ENCODE results near the gene KAZALD1.
A peak's percentile ranks its signal among the peaks of the same experiment; 100 is the strongest.

KAZALD1 gene

GRCh38 chr10:101035314-101035713 lies 26.5 kb upstream of the KAZALD1 start (continued):
- TF ChIP-seq ZNF223 (tag by site-specific recombination; IDR thresholded peaks at IDR 0.05) (no peak), ZNF837 (tag by site-specific recombination; IDR thresholded peaks at IDR 0.05) (no peak)

GRCh38 chr10:101035916-101036702 lies 25.7 kb upstream of the KAZALD1 start:
- Histone ChIP-seq H3K36me3 (ENCODE audit: control insufficient read depth in 2 of 2, insufficient read depth in 1 of 2, low read length in 2 of 2) (peaks cover 0 to 19% of the 10 kb centered on the region in 2 experiments; a peak in 1 of 3 replicates), H3K9me3 (ENCODE audit: control insufficient read depth, insufficient read depth, low read depth, low read length) (no peaks in the 10 kb centered on the region), H3K4me1 (ENCODE audit: control insufficient read depth, insufficient read depth, low read length) (peaks cover 18% of the 10 kb centered on the region), H3K27ac (ENCODE audit: extremely low read depth, low read depth, low read length) (no peak overlapping the region), H3K4me3 (ENCODE audit: low read depth, low read length) (no peak overlapping the region)
- CTCF ChIA-PET: interaction anchor here (1.7 to 2.7 kb wide), 3 partner anchors 18 to 60 kb away, joined by 9 to 17 read pairs (median 12); no protein-coding TSS in a partner anchor
- POLR2A ChIA-PET: no interaction called here
- TF ChIP-seq HOXA7 (CRISPR knock-in tag; IDR thresholded peaks at IDR 0.05; ENCODE audit: borderline replicate concordance) (no peak), SP3 (tag by site-specific recombination; IDR thresholded peaks at IDR 0.05) (no peak), SETDB1 (IDR thresholded peaks at IDR 0.05; ENCODE audit: insufficient read length, low read length) (no peak), ZNF366 (tag by site-specific recombination; conservative IDR thresholded peaks at IDR 0.05) (no peak), ZNF548 (tag by site-specific recombination; IDR thresholded peaks at IDR 0.05) (no peak), PRDM6 (tag by site-specific recombination; IDR thresholded peaks at IDR 0.05) (no peak), GLI2 (tag by site-specific recombination; IDR thresholded peaks at IDR 0.05; ENCODE audit: borderline replicate concordance, low read depth) (no peak)

GRCh38 chr10:101036726-101037125 lies 25.1 kb upstream of the KAZALD1 start:
- CTCF ChIA-PET: interaction anchor here (2.5 kb wide), 1 partner anchor 18 kb away, joined by 17 read pairs; no protein-coding TSS in a partner anchor
- H3K9me3 ChIP-seq (ENCODE audit: control insufficient read depth, insufficient read depth, low read depth, low read length): no peaks in the 10 kb centered on the region
- POLR2A ChIA-PET: no interaction called here

GRCh38 chr10:101038484-101038883 lies 23.3 kb upstream of the KAZALD1 start:
- Histone ChIP-seq H3K36me3 (ENCODE audit: control insufficient read depth in 2 of 2, insufficient read depth in 1 of 2, low read length in 2 of 2) (peaks cover 0 to 19% of the 10 kb centered on the region in 2 experiments; a peak in 1 of 3 replicates), H3K9me3 (ENCODE audit: control insufficient read depth, insufficient read depth, low read depth, low read length) (no peaks in the 10 kb centered on the region), H3K4me3 (ENCODE audit: low read depth, low read length) (no peak overlapping the region), H3K4me1 (ENCODE audit: control insufficient read depth, insufficient read depth, low read length) (peaks cover 3% of the 10 kb centered on the region; the same call in 1 of the 2 replicates), H3K27ac (ENCODE audit: extremely low read depth, low read depth, low read length) (no peak overlapping the region)
- ChIA-PET CTCF (interaction anchor here (0.5 to 10.1 kb wide), 12 partner anchors 8 to 429 kb away, joined by 3 to 112 read pairs (median 10); partner anchors contain the start of genes KAZALD1, PDZD7 and SFXN3), POLR2A (no interaction called here)
- TF ChIP-seq EGR2 (tag by site-specific recombination; IDR thresholded peaks at IDR 0.05; ENCODE audit: low read depth) (peak; percentile 75), MEIS1 (CRISPR knock-in tag; IDR thresholded peaks at IDR 0.05; ENCODE audit: borderline replicate concordance) (no peak), OVOL3 (tag by site-specific recombination; IDR thresholded peaks at IDR 0.05) (no peak), ZNF292 (tag by site-specific recombination; IDR thresholded peaks at IDR 0.05; ENCODE audit: borderline replicate concordance, low read depth) (no peak), REST (tag by site-specific recombination; IDR thresholded peaks at IDR 0.05) (0 out of 2 replicates have a peak, but pooled peaks have one; percentile 34), ZFHX2 (tag by site-specific recombination; conservative IDR thresholded peaks at IDR 0.05) (peak; percentile 59)

More at GRCh38 chr10:101036726-101037125, 25.1 kb upstream of the KAZALD1 start:
- H3K4me3 ChIP-seq (ENCODE audit: low read depth, low read length): no peak overlapping the region
- peaks cover 0 to 19% of the 10 kb centered on the region in 2 experiments; a peak in 1 of 3 replicates for H3K36me3 ChIP-seq (ENCODE audit: control insufficient read depth in 2 of 2, insufficient read depth in 1 of 2, low read length in 2 of 2)
- peaks cover 15% of the 10 kb centered on the region for H3K4me1 ChIP-seq (ENCODE audit: control insufficient read depth, insufficient read depth, low read length)
- TF ChIP-seq ZNF324 (tag by site-specific recombination; IDR thresholded peaks at IDR 0.05) (no peak), GLIS2 (tag by site-specific recombination; IDR thresholded peaks at IDR 0.05) (0 out of 2 replicates have a peak, but pooled peaks have one; percentile 3)
- no peak overlapping the region for H3K27ac ChIP-seq (ENCODE audit: extremely low read depth, low read depth, low read length)

Data from HEK293 (cell line).